Fibroblast of lung (primary cell): Measurements from ENCODE around the gene LILRA1. TPM values are rescaled to one million over a fixed set of nuclear protein-coding genes. Genes with fewer than 3 reads are reported as not detected.
"Not testable (repeated sequence)": the region's sequence is repeated elsewhere in the genome, so short reads cannot be mapped to it uniquely, and the experiment has no call there.

Experiments
- DNase-seq, 2 donors: peaks; one replicate each; pipeline versions ENCODE4 v3.0.0 to v3.0.0-alpha.2; 2010; ENCODE audit warnings: low read depth in 2 of 2
- H2AFZ ChIP-seq: 2 replicates; pipeline ENCODE4 v1.5.1; 2012; ENCODE audit warnings: low read length, control low read depth, inconsistent platforms
- H3K27ac ChIP-seq: 2 replicates; pipeline ENCODE4 v1.5.1; 2011; ENCODE audit warnings: low read length, control low read depth; ENCODE audit not compliant: insufficient read depth
- H3K27me3 ChIP-seq: 2 replicates; pipeline ENCODE4 v1.5.1; 2011; ENCODE audit warnings: mild to moderate bottlenecking, low read length; ENCODE audit not compliant: control insufficient read depth, insufficient read depth
- H3K36me3 ChIP-seq: 2 replicates; pipeline ENCODE4 v1.5.1; 2011; ENCODE audit warnings: low read length; ENCODE audit not compliant: control insufficient read depth, insufficient read depth
- H3K4me1 ChIP-seq: 2 replicates; pipeline ENCODE4 v1.5.1; 2011; ENCODE audit warnings: low read length; ENCODE audit not compliant: control insufficient read depth, insufficient read depth; ENCODE audit errors: extremely low read depth
- H3K4me2 ChIP-seq: 2 replicates; pipeline ENCODE4 v1.5.1; 2011; ENCODE audit warnings: low read length, control low read depth; ENCODE audit not compliant: insufficient read depth; ENCODE audit errors: extremely low read depth
- H3K4me3 ChIP-seq, 4 experiments: fragments of 200-600 bp in 1 of 4; sonication (generic) in 1 of 4; replicated peaks in 1 of 4; 2 replicates each; pipeline ENCODE4 v1.5.1; 2011 to 2016; ENCODE audit warnings: low read length in 4 of 4, low read depth in 3 of 4, mild to moderate bottlenecking in 3 of 4, control low read depth in 2 of 4, inconsistent platforms in 1 of 4, mixed read lengths in 1 of 4; ENCODE audit not compliant: insufficient read depth in 1 of 4; ENCODE audit errors: control extremely low read depth in 1 of 4
- H3K79me2 ChIP-seq: 2 replicates; pipeline ENCODE4 v1.5.1; 2012; ENCODE audit warnings: mild to moderate bottlenecking, low read length, inconsistent platforms; ENCODE audit not compliant: control insufficient read depth, insufficient read depth
- H3K9ac ChIP-seq: 2 replicates; pipeline ENCODE4 v1.5.1; 2011; ENCODE audit warnings: mild to moderate bottlenecking, low read length, control low read depth; ENCODE audit not compliant: insufficient read depth
- H3K9me3 ChIP-seq: 2 replicates; pipeline ENCODE4 v1.5.1; 2012; ENCODE audit warnings: low read depth, low read length; ENCODE audit not compliant: control insufficient read depth, insufficient read depth
- H4K20me1 ChIP-seq: 2 replicates; pipeline ENCODE4 v1.5.1; 2011; ENCODE audit warnings: low read length; ENCODE audit not compliant: control insufficient read depth, insufficient read depth; ENCODE audit errors: extremely low read depth
- EZH2 ChIP-seq: IDR thresholded peaks from 2 replicates; pipeline ENCODE4 v1.5.1; 2012; ENCODE audit warnings: low read length, control low read depth, mild to moderate bottlenecking; ENCODE audit errors: missing control alignments
- polyA plus RNA-seq, 2 donors: library from polyadenylated mRNA; depleted of rRNA in 1 of 2; stranded (reverse) in 1 of 2; unstranded in 1 of 2; fragments of >200 nt; gene quantifications; 2 replicates each; pipeline ENCODE4 v1.2.1, GENCODE V29; 2011 to 2012; ENCODE audit warnings: missing spikeins in 1 of 2
- total RNA-seq: library from RNA; depleted of rRNA; stranded (reverse); fragments of >200 nt; gene quantifications from 2 replicates; pipeline ENCODE4 v1.2.1, GENCODE V29; 2014
- TF ChIP-seq, protein P1 (sequence below), 2 donors: IDR thresholded peaks in 1 of 2; conservative IDR thresholded peaks in 1 of 2; 1 replicate in 1 of 2; 2 replicates in 1 of 2; pipeline ENCODE4 v1.5.1; 2011 to 2012; ENCODE audit warnings: low read length in 2 of 2, control low read depth in 1 of 2, inconsistent platforms in 1 of 2, low read depth in 1 of 2, mild to moderate bottlenecking in 1 of 2

LILRA1 gene
- total and polyA plus RNA-seq, 2 donors (not counting 1 experiment from before 2014, with no cell fraction given) = not detected

DNA sequence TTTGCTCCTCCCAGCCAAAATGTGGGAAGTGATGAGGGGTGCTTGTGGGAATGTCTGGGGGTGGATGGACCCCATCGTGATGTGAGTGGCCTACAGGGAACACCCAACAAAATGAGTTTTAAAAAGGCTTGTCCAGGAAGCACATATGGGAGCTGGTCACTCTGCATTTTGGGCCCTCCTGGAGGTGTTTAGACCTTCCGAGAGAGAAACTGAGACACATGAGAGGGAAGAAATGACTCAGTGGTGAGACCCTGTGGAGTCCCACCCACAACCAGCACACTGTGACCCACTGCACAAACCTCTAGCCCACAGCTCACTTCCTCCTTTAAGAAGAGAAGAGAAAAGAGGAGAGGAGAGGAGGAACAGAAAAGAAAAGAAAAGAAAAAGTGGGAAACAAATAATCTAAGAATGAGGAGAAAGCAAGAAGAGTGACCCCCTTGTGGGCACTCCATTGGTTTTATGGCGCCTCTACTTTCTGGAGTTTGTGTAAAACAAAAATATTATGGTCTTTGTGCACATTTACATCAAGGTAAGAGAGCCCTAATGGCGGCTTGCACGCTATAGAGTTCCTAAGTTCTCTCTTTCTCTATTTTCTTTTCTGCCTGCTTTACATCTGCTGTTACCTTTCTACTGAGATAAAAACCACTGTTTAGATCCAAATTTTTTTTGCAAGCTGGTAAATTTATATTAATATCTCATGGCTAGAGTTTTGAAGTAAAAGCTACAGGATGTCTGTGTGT, 23.6 kb downstream of the LILRA1 start:
- no peak overlapping the region for H3K4me2 ChIP-seq
- no peaks in the 10 kb centered on the region for H3K9me3 ChIP-seq
- no peak overlapping the region for H3K4me3 ChIP-seq
- H2AFZ ChIP-seq = no peak overlapping the region
- no peaks in the 10 kb centered on the region for H3K36me3 ChIP-seq
- H3K27me3 ChIP-seq = no peaks in the 10 kb centered on the region
- DNase-seq = no peak
- no peak overlapping the region for H3K9ac ChIP-seq
- H3K79me2 ChIP-seq = no peaks in the 10 kb centered on the region
- TF ChIP-seq, protein P1, sequence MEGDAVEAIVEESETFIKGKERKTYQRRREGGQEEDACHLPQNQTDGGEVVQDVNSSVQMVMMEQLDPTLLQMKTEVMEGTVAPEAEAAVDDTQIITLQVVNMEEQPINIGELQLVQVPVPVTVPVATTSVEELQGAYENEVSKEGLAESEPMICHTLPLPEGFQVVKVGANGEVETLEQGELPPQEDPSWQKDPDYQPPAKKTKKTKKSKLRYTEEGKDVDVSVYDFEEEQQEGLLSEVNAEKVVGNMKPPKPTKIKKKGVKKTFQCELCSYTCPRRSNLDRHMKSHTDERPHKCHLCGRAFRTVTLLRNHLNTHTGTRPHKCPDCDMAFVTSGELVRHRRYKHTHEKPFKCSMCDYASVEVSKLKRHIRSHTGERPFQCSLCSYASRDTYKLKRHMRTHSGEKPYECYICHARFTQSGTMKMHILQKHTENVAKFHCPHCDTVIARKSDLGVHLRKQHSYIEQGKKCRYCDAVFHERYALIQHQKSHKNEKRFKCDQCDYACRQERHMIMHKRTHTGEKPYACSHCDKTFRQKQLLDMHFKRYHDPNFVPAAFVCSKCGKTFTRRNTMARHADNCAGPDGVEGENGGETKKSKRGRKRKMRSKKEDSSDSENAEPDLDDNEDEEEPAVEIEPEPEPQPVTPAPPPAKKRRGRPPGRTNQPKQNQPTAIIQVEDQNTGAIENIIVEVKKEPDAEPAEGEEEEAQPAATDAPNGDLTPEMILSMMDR (conservative IDR thresholded peaks at IDR 0.05 in 1 of 2, IDR thresholded peaks at IDR 0.05 in 1 of 2; ENCODE audit: low read depth in 1 of 2, low read length in 2 of 2) = no peak
- no peak for TF ChIP-seq EZH2
- H4K20me1 ChIP-seq = no peaks in the 10 kb centered on the region
- no peak overlapping the region for H3K27ac ChIP-seq
- no peaks in the 10 kb centered on the region for H3K4me1 ChIP-seq

DNA sequence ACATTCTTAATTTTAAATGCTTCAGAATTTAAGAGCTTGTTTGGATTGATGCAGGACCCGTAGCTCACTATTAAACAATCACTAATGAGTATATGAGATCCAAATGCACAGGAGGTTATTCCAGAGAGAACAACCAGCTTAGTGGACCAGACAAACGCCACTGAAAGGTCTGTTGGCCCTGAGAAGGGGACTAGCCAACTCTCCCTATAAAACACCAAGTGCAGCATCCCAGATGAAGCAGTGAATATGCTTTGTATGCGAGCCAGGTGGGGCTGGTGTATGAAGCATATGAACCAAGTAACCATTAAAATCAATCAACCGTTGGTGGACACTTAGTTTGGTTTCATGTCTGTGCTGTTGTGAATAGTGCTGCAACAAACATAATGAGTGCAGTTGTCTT, 27.0 kb downstream of the LILRA1 start:
- Histone ChIP-seq H3K79me2 (no peaks in the 10 kb centered on the region), H3K4me3 (no peak overlapping the region), H4K20me1 (no peaks in the 10 kb centered on the region), H3K9me3 (no peaks in the 10 kb centered on the region), H3K4me2 (no peak overlapping the region), H3K27me3 (no peaks in the 10 kb centered on the region), H3K4me1 (no peaks in the 10 kb centered on the region), H3K27ac (no peak overlapping the region), H3K9ac (no peak overlapping the region), H2AFZ (no peak overlapping the region), H3K36me3 (no peaks in the 10 kb centered on the region)
- DNase-seq = no peak
- TF ChIP-seq, protein P1 (conservative IDR thresholded peaks at IDR 0.05 in 1 of 2, IDR thresholded peaks at IDR 0.05 in 1 of 2; ENCODE audit: low read depth in 1 of 2, low read length in 2 of 2) = no peak

DNA sequence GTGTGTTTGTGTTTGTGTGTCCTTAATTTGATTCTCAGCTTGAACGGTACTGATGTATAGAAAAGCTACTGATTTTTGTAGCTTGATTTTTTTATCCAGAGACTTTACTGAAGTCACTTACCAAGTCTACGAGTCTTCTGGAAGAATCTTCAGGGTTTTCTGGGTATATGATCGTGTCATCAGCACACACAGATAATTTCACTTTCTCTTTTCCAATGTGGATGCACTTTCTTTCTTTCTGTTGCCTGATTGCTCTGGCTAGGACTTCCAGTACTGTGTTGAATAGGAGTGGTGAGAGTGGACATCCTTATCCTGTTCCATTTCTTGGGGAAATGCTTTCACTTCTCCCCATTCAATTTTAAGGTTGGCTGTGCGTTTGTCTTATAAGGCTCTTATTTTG, 29.0 kb downstream of the LILRA1 start:
- no peak overlapping the region for H3K27ac ChIP-seq
- no peaks in the 10 kb centered on the region for H3K27me3 ChIP-seq
- no peaks in the 10 kb centered on the region for H4K20me1 ChIP-seq
- DNase-seq = no peak
- no peak overlapping the region for H3K4me2 ChIP-seq
- no peak overlapping the region for H2AFZ ChIP-seq
- no peak overlapping the region for H3K4me3 ChIP-seq
- H3K36me3 ChIP-seq = no peaks in the 10 kb centered on the region
- no peaks in the 10 kb centered on the region for H3K4me1 ChIP-seq
- no peaks in the 10 kb centered on the region for H3K79me2 ChIP-seq
- H3K9me3 ChIP-seq = no peaks in the 10 kb centered on the region
- H3K9ac ChIP-seq = no peak overlapping the region
- TF ChIP-seq, protein P1 (conservative IDR thresholded peaks at IDR 0.05 in 1 of 2, IDR thresholded peaks at IDR 0.05 in 1 of 2; ENCODE audit: low read depth in 1 of 2, low read length in 2 of 2) = no peak
- no peak for TF ChIP-seq EZH2

GRCh38 chr19:54624234-54624633, 30.8 kb downstream of the LILRA1 start:
- H3K27ac ChIP-seq, H3K4me3 ChIP-seq, H4K20me1 ChIP-seq, H3K36me3 ChIP-seq, H2AFZ ChIP-seq, H3K9ac ChIP-seq, H3K4me1 ChIP-seq, H3K27me3 ChIP-seq, H3K4me2 ChIP-seq, H3K79me2 ChIP-seq, H3K9me3 ChIP-seq, DNase-seq: not testable (repeated sequence)
